ENCODE data around the gene DNAJC4. TPM values are rescaled to one million over a fixed set of nuclear protein-coding genes. Genes with fewer than 3 reads are reported as not detected.

The DNAJC4 gene
- total and polyA plus RNA-seq, 2 donors = 10.7 to 57.6 TPM

DNA sequence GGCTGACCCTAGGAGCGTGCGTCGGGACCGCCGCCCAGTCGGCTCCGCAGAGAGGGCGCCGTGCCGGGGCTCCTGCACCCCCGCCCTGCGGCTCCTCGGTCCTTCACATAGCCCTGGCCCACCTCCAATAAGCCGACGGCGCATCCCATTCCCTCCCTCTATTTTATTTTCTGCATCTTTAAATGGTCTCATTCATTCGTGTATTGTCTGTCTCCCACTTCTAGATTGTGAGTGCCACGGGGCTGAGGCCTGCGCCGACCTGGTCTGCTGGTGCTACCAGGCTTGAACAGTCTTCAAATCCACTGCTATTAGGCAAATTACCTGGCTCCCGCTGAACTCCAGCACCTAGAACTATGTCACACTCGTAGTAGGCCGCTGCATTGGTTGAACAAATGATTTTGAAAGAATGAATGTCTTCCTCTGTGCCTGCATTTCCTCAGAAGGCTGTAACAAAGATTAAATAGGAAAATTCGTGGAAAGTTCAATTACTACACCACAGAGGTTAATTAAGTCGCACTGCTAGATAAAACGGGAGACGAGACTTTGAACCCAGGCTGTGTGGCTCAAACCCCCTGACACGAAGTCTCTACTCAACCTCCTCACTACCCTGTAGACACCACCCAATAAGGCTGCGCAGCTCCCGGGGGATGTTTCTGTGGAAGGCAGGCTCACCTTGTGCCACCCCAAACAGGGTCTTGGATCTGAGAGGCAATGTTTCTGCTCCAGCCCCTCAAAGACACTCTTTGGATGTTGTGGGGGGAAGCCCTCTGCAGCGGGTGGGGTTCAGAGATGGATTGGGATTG lies 17.6 kb downstream of the DNAJC4 start:
- WGBS = 41% methylated on average over 31 of the region's 31 CpGs
- no peaks in the 10 kb centered on the region for H3K36me3 ChIP-seq (ENCODE audit: insufficient read depth)
- no peak for DNase-seq (ENCODE audit: extremely low spot score)
- peak overlapping the region; percentile 56 for H3K4me3 ChIP-seq (ENCODE audit: low read depth, low read length)
- no peak overlapping the region for H3K27ac ChIP-seq (ENCODE audit: low read depth)
- no peaks in the 10 kb centered on the region for H3K4me1 ChIP-seq (ENCODE audit: insufficient read depth)

DNA sequence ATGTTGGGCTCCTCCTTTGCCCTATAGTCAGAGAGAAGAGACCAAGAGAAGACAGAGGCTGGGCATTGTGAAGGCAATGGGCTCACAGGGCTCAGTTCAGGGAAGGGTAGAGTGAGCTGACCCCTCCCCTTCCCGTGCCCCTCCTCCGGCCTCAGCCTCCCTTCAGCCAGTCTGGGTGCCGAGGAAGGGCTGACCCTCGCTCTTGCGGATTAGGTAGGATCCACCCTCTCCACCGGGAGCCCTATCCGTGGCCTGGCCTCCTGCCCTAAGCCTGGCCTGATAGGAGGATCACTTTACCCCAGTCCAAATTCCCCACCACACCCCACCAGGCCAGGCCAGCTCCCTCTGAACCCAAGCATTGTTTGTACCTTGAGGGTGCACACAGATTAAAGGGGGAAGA lies 18.2 kb downstream of the DNAJC4 start:
- WGBS = 79% methylated on average over 7 of the region's 7 CpGs
- Histone ChIP-seq H3K4me3 (ENCODE audit: low read depth, low read length) (no peak overlapping the region), H3K4me1 (ENCODE audit: insufficient read depth) (no peaks in the 10 kb centered on the region), H3K27ac (ENCODE audit: low read depth) (no peak overlapping the region), H3K36me3 (ENCODE audit: insufficient read depth) (no peaks in the 10 kb centered on the region)
- no peak for DNase-seq (ENCODE audit: extremely low spot score)

DNA sequence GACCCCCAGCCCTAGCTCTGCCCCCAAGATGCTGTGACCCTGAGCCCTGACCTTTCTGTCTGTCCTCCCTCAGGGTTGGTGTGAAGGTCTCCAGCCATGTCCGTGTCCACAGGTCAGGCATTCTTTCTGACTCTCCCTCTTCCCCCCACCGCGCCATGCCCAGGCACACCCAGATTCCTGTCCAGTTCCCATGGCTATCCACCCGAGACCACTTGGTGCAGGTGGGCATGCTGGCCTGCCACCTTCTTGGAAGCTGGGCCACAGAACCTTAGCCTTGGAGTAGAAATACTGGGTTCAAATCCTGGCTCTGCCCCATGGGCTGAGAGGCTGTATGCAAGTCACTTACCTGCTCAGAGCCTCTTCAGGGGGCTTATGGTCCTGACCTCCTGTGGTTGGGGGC lies 18.7 kb downstream of the DNAJC4 start:
- Histone ChIP-seq H3K36me3 (ENCODE audit: insufficient read depth) (no peaks in the 10 kb centered on the region), H3K4me3 (ENCODE audit: low read depth, low read length) (no peak overlapping the region), H3K4me1 (ENCODE audit: insufficient read depth) (no peaks in the 10 kb centered on the region), H3K27ac (ENCODE audit: low read depth) (no peak overlapping the region)
- WGBS = 94% methylated on average over 4 of the region's 4 CpGs
- no peak for DNase-seq (ENCODE audit: extremely low spot score)

DNA sequence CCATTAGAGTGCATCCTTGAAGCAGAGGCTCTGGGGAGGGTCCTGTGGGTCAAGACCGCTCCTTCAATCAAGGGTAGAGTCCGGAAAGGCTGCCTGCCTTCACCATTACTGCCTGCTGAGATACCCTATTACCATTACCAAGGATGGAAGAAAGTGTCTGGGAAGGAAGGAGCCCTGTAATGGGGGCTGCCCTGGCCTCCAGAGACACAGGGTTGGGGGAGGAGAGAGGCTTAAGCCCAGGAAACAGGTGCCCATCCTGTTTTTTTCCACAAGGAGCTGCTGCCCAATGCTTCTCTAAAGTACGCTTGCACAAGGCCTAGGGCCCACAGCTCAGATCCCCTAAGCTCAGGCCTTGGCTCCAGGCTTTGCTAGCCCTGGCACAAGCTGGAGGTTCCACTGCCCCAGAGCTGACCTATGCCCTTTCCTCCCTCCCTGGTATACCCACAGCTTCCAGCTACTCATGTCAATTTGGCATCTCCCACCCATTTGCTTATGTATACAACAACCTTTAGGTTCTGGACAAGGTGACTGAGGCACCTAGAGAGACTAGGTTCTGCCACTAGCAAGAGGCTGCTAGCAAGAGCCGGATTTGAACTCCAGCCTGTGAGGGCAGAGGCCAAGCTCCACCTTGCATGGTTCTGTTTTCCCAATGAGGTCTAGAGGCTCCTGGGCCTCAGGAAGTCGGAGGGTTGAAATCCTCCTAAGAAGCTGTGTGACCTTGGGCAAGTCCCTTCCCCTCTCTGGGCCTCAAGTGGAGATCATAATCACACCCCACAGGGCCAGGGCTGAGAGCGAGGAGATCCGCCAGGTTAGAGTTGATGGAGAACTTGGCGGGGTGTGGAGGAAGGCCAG lies 19.4 kb downstream of the DNAJC4 start:
- WGBS = 89% methylated on average over 8 of the region's 8 CpGs
- no peaks in the 10 kb centered on the region for H3K36me3 ChIP-seq (ENCODE audit: insufficient read depth)
- no peak overlapping the region for H3K27ac ChIP-seq (ENCODE audit: low read depth)
- H3K4me1 ChIP-seq (ENCODE audit: insufficient read depth) = no peaks in the 10 kb centered on the region
- no peak overlapping the region for H3K4me3 ChIP-seq (ENCODE audit: low read depth, low read length)
- DNase-seq (ENCODE audit: extremely low spot score) = no peak

DNA sequence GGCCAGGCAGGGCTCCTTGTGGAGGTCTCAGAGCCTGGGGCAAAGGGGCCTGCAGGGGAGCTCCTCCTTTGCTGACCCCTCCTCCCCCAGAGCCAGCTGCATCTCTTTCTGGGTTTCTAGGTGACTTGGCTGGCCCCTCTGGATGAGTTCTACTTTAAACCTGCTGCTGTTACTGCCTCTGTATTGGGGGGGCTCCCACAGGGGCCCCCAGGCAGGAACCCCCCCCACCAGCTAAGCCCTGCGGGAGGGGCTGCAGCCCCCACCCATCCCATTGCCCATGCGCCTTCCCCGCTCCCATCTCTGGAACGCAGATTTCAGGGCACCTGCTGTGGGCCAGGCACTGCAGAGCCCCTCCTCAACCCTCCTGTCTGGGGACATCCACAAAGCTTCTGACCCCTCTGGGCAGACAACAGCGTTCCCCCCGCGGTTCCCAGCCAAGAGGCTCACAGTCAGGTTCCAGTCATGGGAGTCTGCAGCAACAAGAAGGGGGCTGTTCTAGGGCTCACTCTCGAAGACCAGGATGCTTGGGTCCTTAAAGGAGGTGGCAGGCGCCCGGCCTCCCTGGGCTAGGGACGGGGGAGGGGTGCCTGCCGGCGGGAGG lies 20.2 kb downstream of the DNAJC4 start:
- H3K4me1 ChIP-seq (ENCODE audit: insufficient read depth) = no peaks in the 10 kb centered on the region
- DNase-seq (ENCODE audit: extremely low spot score) = no peak
- 19% methylated on average over 13 of the region's 13 CpGs for WGBS
- H3K27ac ChIP-seq (ENCODE audit: low read depth) = no peak overlapping the region
- H3K4me3 ChIP-seq (ENCODE audit: low read depth, low read length) = peak overlapping the region; percentile 80
- no peaks in the 10 kb centered on the region for H3K36me3 ChIP-seq (ENCODE audit: insufficient read depth)

DNA sequence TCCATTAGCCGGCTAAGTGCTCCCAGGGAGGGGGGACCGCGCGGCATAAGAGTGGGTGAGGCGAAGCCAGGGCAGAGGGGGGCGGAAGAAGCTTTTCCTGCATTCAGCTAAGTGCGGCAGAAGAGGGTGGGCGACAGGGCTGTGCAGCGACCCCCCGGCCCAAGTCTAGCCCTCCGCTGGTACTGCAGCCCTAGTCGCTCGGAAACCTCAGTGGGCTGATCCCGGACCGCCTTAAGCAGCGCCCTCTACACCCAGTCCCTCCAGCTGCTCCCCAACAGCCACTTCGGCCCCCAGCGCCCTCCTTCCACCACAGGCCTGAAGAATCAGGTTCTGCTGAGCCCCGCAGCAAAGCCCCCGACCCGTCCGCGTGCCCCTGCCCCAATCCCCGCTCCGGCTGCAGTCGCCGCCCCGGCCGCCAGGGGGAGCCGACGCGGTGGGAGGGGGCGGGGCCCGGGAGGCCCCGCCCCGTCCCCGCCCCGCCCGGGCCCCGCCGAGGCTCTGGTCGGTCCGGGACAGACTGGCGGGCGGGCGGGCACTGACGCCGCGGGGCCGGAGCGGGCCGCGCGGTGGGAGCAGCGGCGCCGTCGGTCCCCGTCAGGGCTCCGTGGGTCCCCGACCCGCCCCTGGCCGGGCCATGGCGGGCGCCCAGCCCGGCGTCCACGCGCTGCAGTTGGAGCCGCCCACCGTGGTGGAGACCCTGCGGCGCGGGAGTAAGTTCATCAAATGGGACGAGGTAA lies 20.8 kb downstream of the DNAJC4 start, which contains the start of gene PLCB3:
Gene PLCB3 (plus strand): TSS at position 515 of the 737 bp plus-strand sequence. CDS start 120 bp downstream, at position 635.
- H3K36me3 ChIP-seq (ENCODE audit: insufficient read depth) = no peaks in the 10 kb centered on the region
- no peaks in the 10 kb centered on the region for H3K4me1 ChIP-seq (ENCODE audit: insufficient read depth)
- DNase-seq (ENCODE audit: extremely low spot score) = no peak
- H3K4me3 ChIP-seq (ENCODE audit: low read depth, low read length) = peak within 1 kb of the TSS; percentile 80
- no peak within 1 kb of the TSS for H3K27ac ChIP-seq (ENCODE audit: low read depth)
- under 1% methylated on average over 75 of the region's 75 CpGs for WGBS

DNA sequence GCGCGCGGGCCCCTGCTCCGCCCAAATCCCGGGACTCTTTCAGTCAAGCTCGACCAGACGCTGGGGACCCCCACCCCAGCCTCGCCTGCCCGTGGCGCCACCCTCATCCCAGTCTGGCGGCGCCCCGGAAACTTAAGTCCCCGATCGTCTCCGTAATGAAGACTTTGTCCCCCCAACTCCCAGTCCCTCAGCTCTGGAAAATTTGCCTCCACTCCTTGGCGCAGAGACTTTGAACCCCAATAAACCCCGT lies 21.3 kb downstream of the DNAJC4 start:
- no peak for DNase-seq (ENCODE audit: extremely low spot score)
- Histone ChIP-seq H3K36me3 (ENCODE audit: insufficient read depth) (no peaks in the 10 kb centered on the region), H3K27ac (ENCODE audit: low read depth) (no peak overlapping the region), H3K4me3 (ENCODE audit: low read depth, low read length) (peak overlapping the region; percentile 80), H3K4me1 (ENCODE audit: insufficient read depth) (no peaks in the 10 kb centered on the region)
- WGBS = 1% methylated on average over 18 of the region's 18 CpGs

DNA sequence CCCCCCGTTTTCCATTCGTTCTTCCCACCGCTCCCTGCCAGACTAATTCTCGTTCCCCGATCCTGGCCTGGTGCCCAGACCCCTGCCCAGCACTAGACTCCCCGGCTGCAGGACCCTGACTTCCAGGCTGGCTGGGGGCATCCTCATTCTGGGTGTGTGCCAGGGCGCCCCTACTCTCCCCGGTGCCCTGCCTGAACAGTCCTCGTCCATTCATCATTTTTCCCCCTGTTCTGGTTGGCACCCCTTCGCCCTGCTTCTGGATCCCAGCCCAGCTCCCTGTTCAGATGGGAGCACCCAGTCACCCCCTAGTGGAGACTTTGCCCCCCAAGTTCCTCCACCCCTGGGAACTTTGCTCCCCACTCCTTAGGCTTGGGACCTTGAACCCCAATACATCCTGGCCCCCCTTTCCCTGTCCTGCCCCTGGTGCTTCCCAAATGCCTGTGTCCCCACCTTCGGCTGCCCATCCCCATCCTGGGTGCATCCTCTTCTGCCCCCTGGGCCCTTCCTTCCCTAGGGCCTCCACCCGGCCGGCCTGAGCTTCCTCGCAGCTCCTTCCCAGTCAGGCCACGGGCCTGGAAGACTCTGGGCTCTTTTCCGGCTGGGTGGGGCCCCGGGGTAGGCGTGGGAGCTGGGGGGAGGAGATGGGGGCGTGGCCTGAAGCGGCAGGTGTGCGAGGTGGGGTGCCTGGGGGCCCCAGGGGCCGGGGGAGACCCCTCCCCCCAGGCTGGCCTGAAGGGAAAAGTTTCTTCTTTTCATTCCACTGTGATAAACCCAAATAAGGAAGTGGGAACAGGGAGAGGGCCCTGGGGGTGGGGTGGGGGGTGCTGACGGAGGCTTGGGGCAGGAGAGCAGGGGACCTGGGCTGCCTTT lies 21.9 kb downstream of the DNAJC4 start:
- H3K27ac ChIP-seq (ENCODE audit: low read depth) = no peak overlapping the region
- DNase-seq (ENCODE audit: extremely low spot score) = no peak
- H3K4me1 ChIP-seq (ENCODE audit: insufficient read depth) = no peaks in the 10 kb centered on the region
- H3K4me3 ChIP-seq (ENCODE audit: low read depth, low read length) = peak overlapping the region; percentile 80
- 3% methylated on average over 23 of the region's 23 CpGs for WGBS
- no peaks in the 10 kb centered on the region for H3K36me3 ChIP-seq (ENCODE audit: insufficient read depth)

DNA sequence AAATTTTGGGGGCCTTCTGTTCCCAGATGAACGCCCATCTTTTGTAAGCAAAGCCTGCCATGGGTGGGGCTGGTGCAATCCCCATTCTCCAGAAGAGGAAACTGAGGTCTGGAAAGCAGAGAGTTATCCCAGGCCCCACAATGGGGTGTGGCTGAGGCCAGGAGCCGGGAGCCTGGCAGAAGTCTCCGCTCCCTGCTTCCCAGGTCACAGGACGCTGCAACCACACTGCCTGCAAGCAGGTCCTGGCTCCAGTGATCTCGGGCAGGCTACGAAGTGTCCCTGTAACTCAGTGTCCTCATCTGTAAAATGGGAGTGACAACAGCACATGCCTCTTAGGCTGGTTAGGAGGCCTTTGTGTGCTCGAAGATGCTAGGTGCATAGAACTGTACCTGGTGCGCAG lies 22.7 kb downstream of the DNAJC4 start:
- H3K4me3 ChIP-seq (ENCODE audit: low read depth, low read length) = no peak overlapping the region
- DNase-seq (ENCODE audit: extremely low spot score) = no peak
- no peaks in the 10 kb centered on the region for H3K36me3 ChIP-seq (ENCODE audit: insufficient read depth)
- no peak overlapping the region for H3K27ac ChIP-seq (ENCODE audit: low read depth)
- WGBS = 63% methylated on average over 8 of the region's 8 CpGs
- H3K4me1 ChIP-seq (ENCODE audit: insufficient read depth) = no peaks in the 10 kb centered on the region

DNA sequence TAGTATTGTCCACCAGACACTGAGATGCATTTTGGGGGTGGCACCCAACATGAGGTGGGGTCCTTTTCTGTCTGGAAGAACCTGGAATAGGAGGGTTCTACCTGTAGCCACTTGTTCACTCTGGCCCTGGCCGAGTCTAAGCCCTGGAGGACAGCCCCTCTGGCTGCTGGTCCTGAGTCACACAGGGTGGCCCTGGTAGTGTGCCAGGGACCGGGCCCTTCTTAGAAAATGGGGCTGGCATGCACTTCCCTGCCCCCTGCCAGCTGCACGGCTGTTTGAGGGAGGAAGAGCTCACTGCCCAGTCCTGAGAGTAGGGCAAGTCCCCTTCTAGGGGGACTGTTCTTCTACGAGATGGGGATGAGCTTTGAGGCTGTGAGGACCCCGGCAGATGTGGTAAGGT lies 23.1 kb downstream of the DNAJC4 start:
- WGBS = 60% methylated on average over 5 of the region's 5 CpGs
- Histone ChIP-seq H3K27ac (ENCODE audit: low read depth) (no peak overlapping the region), H3K4me3 (ENCODE audit: low read depth, low read length) (no peak overlapping the region), H3K36me3 (ENCODE audit: insufficient read depth) (no peaks in the 10 kb centered on the region), H3K4me1 (ENCODE audit: insufficient read depth) (no peaks in the 10 kb centered on the region)
- no peak for DNase-seq (ENCODE audit: extremely low spot score)

DNA sequence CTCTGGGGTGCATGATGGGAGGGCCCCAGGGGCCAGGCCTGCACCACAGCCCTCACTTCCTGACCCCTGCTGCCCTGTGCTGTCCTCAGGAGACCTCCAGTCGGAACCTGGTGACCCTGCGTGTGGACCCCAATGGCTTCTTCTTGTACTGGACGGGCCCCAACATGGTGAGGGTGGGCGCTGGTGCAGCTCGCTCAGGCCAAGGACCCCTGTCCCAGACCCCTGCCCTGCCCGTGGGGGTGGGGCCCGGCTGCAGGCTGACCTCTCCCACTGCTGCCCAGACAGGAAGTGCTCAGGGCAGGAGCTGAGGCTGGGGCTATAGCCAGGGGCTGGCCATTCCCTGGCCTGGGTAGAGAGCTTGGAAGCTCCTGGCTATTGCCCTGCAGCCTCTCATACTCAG lies 24.0 kb downstream of the DNAJC4 start:
- DNase-seq (ENCODE audit: extremely low spot score) = no peak
- Histone ChIP-seq H3K27ac (ENCODE audit: low read depth) (no peak overlapping the region), H3K36me3 (ENCODE audit: insufficient read depth) (peaks cover 2% of the 10 kb centered on the region), H3K4me1 (ENCODE audit: insufficient read depth) (no peaks in the 10 kb centered on the region), H3K4me3 (ENCODE audit: low read depth, low read length) (no peak overlapping the region)
- WGBS = 88% methylated on average over 7 of the region's 7 CpGs

DNA sequence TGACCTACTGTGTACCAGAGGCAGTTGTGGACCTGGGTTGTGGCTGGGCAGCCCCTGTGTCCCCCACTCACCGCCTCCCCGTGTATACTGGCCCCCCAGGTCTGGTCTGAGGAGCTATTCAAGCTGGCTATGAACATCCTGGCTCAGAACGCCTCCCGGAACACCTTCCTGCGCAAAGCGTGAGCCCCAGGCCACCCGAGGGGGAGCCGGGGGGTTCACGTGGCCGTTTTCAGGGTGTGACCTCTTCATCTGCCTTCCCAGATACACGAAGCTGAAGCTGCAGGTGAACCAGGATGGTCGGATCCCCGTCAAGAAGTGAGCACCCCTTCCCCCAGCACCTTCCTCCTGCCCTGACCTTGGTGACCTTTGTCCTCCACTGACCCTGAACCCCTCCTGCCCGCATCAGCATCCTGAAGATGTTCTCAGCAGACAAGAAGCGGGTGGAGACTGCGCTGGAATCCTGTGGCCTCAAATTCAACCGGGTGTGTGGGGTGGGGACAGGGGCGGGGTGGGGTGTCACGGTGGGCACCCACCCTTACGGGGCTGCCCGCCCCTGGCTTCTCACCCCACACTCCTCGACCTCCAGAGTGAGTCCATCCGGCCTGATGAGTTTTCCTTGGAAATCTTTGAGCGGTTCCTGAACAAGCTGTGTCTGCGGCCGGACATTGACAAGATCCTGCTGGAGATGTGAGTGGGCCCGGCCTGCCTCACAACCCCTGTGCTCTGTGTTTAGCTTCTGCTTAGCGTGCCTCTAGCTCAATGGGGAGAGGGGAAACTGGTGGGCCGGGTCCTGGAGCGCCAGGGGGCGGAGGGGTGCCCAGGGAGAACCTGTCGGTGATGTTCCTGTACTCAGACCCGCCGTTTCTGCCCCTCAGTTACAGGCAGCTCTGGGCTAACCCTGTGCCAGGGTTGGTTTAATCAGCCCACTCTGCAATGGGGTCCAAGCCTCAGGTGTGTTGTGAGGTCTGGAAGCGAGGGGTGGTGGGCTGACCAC lies 25.1 kb downstream of the DNAJC4 start:
- no peak for DNase-seq (ENCODE audit: extremely low spot score)
- Histone ChIP-seq H3K4me1 (ENCODE audit: insufficient read depth) (no peaks in the 10 kb centered on the region), H3K27ac (ENCODE audit: low read depth) (no peak overlapping the region), H3K4me3 (ENCODE audit: low read depth, low read length) (no peak overlapping the region), H3K36me3 (ENCODE audit: insufficient read depth) (peaks cover 3% of the 10 kb centered on the region)
- 85% methylated on average over 35 of the region's 35 CpGs for WGBS
